HL-60 (cell line): ENCODE results near the gene ELP4.

Experiments
- GABPA ChIP-seq: IDR thresholded peaks from 2 replicates; pipeline ENCODE4 v1.6.1; 2012; ENCODE audit warnings: low read depth
- POLR2AphosphoS5 ChIP-seq: IDR thresholded peaks from 2 replicates; pipeline ENCODE4 v1.6.1; 2012; ENCODE audit warnings: low read depth
- SPI1 ChIP-seq: IDR thresholded peaks from 2 replicates; pipeline ENCODE4 v1.6.1; 2012; ENCODE audit warnings: low read depth, mild to moderate bottlenecking, borderline replicate concordance
- TF ChIP-seq, protein P1 (sequence below): IDR thresholded peaks from one replicate; pipeline ENCODE4 v1.5.1; 2011; ENCODE audit warnings: low read length, control low read depth, inconsistent platforms; ENCODE audit not compliant: insufficient read depth
- TF ChIP-seq, protein P2 (sequence below): IDR thresholded peaks from 2 replicates; pipeline ENCODE4 v1.6.1; 2012; ENCODE audit warnings: low read depth; ENCODE audit not compliant: insufficient replicate concordance

DNA sequence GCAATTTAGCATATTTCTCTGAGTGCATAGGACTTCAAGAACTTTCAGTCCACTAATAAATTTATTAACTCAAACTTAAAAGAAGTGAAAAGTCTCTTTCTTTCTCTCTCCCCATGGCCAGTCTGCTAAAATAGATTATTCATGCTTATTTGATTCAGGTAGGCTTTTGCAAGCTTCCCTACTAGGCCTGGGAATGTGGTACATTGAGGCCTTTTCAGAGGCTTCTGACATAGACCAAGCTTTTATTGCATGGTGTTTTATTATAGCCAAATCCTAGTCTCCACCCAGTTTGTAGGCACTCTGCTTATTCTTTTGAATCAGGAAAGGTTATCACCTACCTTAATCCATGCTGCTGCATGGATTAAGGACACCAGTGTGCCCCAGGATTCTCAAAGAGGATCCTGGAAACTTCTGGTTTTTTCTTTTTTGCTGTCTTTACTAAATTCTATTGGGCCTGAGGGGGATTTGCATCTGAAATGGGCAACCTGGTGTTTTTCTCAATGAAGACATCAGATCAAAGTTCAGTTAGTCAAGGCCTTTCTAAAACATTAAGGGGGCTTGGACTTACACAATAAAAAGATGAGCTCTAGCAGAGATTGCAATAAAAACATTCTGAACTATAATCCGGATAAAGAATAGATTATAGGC lies 92.2 kb downstream of the ELP4 start:
- TF ChIP-seq, protein P1, sequence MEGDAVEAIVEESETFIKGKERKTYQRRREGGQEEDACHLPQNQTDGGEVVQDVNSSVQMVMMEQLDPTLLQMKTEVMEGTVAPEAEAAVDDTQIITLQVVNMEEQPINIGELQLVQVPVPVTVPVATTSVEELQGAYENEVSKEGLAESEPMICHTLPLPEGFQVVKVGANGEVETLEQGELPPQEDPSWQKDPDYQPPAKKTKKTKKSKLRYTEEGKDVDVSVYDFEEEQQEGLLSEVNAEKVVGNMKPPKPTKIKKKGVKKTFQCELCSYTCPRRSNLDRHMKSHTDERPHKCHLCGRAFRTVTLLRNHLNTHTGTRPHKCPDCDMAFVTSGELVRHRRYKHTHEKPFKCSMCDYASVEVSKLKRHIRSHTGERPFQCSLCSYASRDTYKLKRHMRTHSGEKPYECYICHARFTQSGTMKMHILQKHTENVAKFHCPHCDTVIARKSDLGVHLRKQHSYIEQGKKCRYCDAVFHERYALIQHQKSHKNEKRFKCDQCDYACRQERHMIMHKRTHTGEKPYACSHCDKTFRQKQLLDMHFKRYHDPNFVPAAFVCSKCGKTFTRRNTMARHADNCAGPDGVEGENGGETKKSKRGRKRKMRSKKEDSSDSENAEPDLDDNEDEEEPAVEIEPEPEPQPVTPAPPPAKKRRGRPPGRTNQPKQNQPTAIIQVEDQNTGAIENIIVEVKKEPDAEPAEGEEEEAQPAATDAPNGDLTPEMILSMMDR: no peak
- TF ChIP-seq POLR2AphosphoS5 (no peak), GABPA (no peak), SPI1 (no peak)
- TF ChIP-seq, protein P2, sequence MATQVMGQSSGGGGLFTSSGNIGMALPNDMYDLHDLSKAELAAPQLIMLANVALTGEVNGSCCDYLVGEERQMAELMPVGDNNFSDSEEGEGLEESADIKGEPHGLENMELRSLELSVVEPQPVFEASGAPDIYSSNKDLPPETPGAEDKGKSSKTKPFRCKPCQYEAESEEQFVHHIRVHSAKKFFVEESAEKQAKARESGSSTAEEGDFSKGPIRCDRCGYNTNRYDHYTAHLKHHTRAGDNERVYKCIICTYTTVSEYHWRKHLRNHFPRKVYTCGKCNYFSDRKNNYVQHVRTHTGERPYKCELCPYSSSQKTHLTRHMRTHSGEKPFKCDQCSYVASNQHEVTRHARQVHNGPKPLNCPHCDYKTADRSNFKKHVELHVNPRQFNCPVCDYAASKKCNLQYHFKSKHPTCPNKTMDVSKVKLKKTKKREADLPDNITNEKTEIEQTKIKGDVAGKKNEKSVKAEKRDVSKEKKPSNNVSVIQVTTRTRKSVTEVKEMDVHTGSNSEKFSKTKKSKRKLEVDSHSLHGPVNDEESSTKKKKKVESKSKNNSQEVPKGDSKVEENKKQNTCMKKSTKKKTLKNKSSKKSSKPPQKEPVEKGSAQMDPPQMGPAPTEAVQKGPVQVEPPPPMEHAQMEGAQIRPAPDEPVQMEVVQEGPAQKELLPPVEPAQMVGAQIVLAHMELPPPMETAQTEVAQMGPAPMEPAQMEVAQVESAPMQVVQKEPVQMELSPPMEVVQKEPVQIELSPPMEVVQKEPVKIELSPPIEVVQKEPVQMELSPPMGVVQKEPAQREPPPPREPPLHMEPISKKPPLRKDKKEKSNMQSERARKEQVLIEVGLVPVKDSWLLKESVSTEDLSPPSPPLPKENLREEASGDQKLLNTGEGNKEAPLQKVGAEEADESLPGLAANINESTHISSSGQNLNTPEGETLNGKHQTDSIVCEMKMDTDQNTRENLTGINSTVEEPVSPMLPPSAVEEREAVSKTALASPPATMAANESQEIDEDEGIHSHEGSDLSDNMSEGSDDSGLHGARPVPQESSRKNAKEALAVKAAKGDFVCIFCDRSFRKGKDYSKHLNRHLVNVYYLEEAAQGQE: no peak
